Suprapubic skin (tissue), 4 donors: ENCODE results near the gene ARL4C. TPM values are rescaled to one million over a fixed set of nuclear protein-coding genes. Genes with fewer than 3 reads are reported as not detected.

Experiments
- DNase-seq, 2 donors: peaks; one replicate each; pipeline ENCODE4 v3.0.0-alpha.2; 2019; ENCODE audit warnings: low spot score in 2 of 2
- H3K27ac ChIP-seq: fragments of 200-600 bp; sonication (generic); one replicate; pipeline ENCODE4 v1.5.1; 2019
- H3K27me3 ChIP-seq: fragments of 200-600 bp; sonication (generic); one replicate; pipeline ENCODE4 v1.5.1; 2019
- H3K36me3 ChIP-seq: fragments of 200-600 bp; sonication (generic); one replicate; pipeline ENCODE4 v1.5.1; 2019
- H3K4me1 ChIP-seq: fragments of 200-600 bp; sonication (generic); one replicate; pipeline ENCODE4 v1.5.1; 2019
- H3K4me3 ChIP-seq: fragments of 200-600 bp; sonication (generic); one replicate; pipeline ENCODE4 v1.5.1; 2019; ENCODE audit warnings: mild to moderate bottlenecking
- H3K9me3 ChIP-seq: fragments of 200-600 bp; sonication (generic); one replicate; pipeline ENCODE4 v1.5.1; 2019
- CTCF ChIP-seq, 2 donors: fragments of 200-600 bp in 1 of 2; fragments of 450-650 bp in 1 of 2; sonication (generic) in 1 of 2; IDR thresholded peaks; one replicate each; pipeline ENCODE4 v1.5.1; 2016 to 2019; ENCODE audit warnings: antibody characterized with exemption in 2 of 2, mild to moderate bottlenecking in 1 of 2, moderate library complexity in 1 of 2
- EP300 ChIP-seq: sonication (generic); formaldehyde crosslinking; IDR thresholded peaks from one replicate; pipeline ENCODE4 v1.6.1; 2017; ENCODE audit warnings: antibody characterized with exemption
- POLR2A ChIP-seq, 2 donors: fragments of 450-650 bp; IDR thresholded peaks; one replicate each; pipeline ENCODE4 v1.6.1; 2017; ENCODE audit warnings: antibody characterized with exemption in 2 of 2, mild to moderate bottlenecking in 2 of 2, moderate library complexity in 2 of 2
- POLR2AphosphoS5 ChIP-seq, 3 donors: sonication (generic); formaldehyde crosslinking; IDR thresholded peaks; one replicate each; pipeline ENCODE4 v1.6.1; 2017; ENCODE audit warnings: antibody characterized with exemption in 3 of 3
- WGBS: methylation state at CpG from one replicate; pipeline ENCODE4 v1.1.5; 2018; 5-methylcytosine and 5-hydroxymethylcytosine counted together
- total RNA-seq, 4 donors: library from RNA; depleted of rRNA; stranded (reverse); fragments of >200 nt; gene quantifications; one replicate each; pipeline ENCODE4 v1.1.0, GENCODE V29; 2016

ARL4C gene
- 10 to 100 TPM; 35.8 to 64.4 (median 45.7) TPM for total RNA-seq

GRCh38 chr2:234496835-234497593 is at the start of gene ARL4C:
Gene ARL4C, minus strand, starts transcription at chr2:234497081. Its CDS starts 495 bp downstream, at chr2:234496586.
- H3K27ac ChIP-seq: peak within 1 kb of the TSS; percentile 93
- peak in 1 of 2 donors; percentile 82 for DNase-seq
- TF ChIP-seq CTCF (IDR thresholded peaks at IDR 0.05): no peak
- peak in 1 of 2 donors; percentile 72 for TF ChIP-seq POLR2A (IDR thresholded peaks at IDR 0.05)
- peak in 1 of 3 donors; percentile 17 for TF ChIP-seq POLR2AphosphoS5 (IDR thresholded peaks at IDR 0.05)
- no peak for TF ChIP-seq EP300

GRCh38 chr2:234544659-234545611 is 48.1 kb upstream of the ARL4C start:
- Histone ChIP-seq H3K27me3 (peaks cover 11% of the 10 kb centered on the region), H3K27ac (no peak overlapping the region), H3K9me3 (no peaks in the 10 kb centered on the region), H3K4me3 (no peak overlapping the region), H3K36me3 (no peaks in the 10 kb centered on the region), H3K4me1 (peaks cover 4% of the 10 kb centered on the region)
- TF ChIP-seq POLR2AphosphoS5 (IDR thresholded peaks at IDR 0.05): no peak
- peak; percentile 54 to 85 for TF ChIP-seq CTCF (IDR thresholded peaks at IDR 0.05)
- DNase-seq: peak; percentile 82 to 84
- WGBS: 34% methylated on average over 23 of the region's 24 CpGs

More at GRCh38 chr2:234496835-234497593, at the start of gene ARL4C:
- Histone ChIP-seq H3K4me3 (peak within 1 kb of the TSS; percentile 70), H3K36me3 (no peaks in the 10 kb centered on the region), H3K9me3 (no peaks in the 10 kb centered on the region), H3K27me3 (no peaks in the 10 kb centered on the region), H3K4me1 (peaks cover 33% of the 10 kb centered on the region)
- WGBS: no CpG with 5 or more reads among the region's 100 CpGs

- 92% methylated on average over 11 of the region's 11 CpGs for WGBS
- no peak overlapping the region for H3K27ac ChIP-seq
- no peaks in the 10 kb centered on the region for H3K36me3 ChIP-seq
- TF ChIP-seq EP300: no peak
- TF ChIP-seq POLR2AphosphoS5 (IDR thresholded peaks at IDR 0.05): no peak
- no peak for TF ChIP-seq POLR2A (IDR thresholded peaks at IDR 0.05)
- TF ChIP-seq CTCF (IDR thresholded peaks at IDR 0.05): no peak
- no peak overlapping the region for H3K4me3 ChIP-seq
- H3K4me1 ChIP-seq: no peaks in the 10 kb centered on the region
- H3K9me3 ChIP-seq: peaks cover 4% of the 10 kb centered on the region
- peaks cover 11% of the 10 kb centered on the region for H3K27me3 ChIP-seq
- no peak for DNase-seq
Observed at GRCh38 chr2:234542742-234543141, 45.9 kb upstream of the ARL4C start.

- Histone ChIP-seq H3K36me3 (no peaks in the 10 kb centered on the region), H3K27me3 (peaks cover 3% of the 10 kb centered on the region), H3K27ac (no peak overlapping the region), H3K4me1 (no peaks in the 10 kb centered on the region), H3K9me3 (peaks cover 4% of the 10 kb centered on the region), H3K4me3 (no peak overlapping the region)
- TF ChIP-seq CTCF (IDR thresholded peaks at IDR 0.05) (no peak), POLR2A (IDR thresholded peaks at IDR 0.05) (no peak), POLR2AphosphoS5 (IDR thresholded peaks at IDR 0.05) (no peak), EP300 (no peak)
- 64% methylated on average over 4 of the region's 4 CpGs for WGBS
- DNase-seq: no peak
Observed at GRCh38 chr2:234537929-234538328, 41.0 kb upstream of the ARL4C start.
